Omental fat pad (tissue), 4 donors: ENCODE measurements around the gene PAX7. TPM values are rescaled to one million over a fixed set of nuclear protein-coding genes. Genes with fewer than 3 reads are reported as not detected.

Experiments used
- ATAC-seq: fragments of 150-250 bp; one replicate; pipeline ENCODE4 v1.9.1; 2016; ENCODE audit warnings: mild to moderate bottlenecking, moderate library complexity; ENCODE audit not compliant: low FRiP score
- DNase-seq: peaks from one replicate; pipeline ENCODE4 v3.0.0-alpha.2; 2019; ENCODE audit warnings: low spot score
- CTCF ChIP-seq, 3 donors: fragments of 450-650 bp; IDR thresholded peaks; one replicate each; pipeline ENCODE4 v1.5.1; 2016 to 2017; ENCODE audit warnings: antibody characterized with exemption in 3 of 3, mild to moderate bottlenecking in 3 of 3, moderate library complexity in 2 of 3
- total RNA-seq, 4 donors: library from RNA; depleted of rRNA; stranded (reverse); fragments of >200 nt; gene quantifications; one replicate each; pipeline ENCODE4 v1.1.0, GENCODE V29; 2016

Gene PAX7
- total RNA-seq, 4 donors from 2014 or later: not detected

- no peak for TF ChIP-seq CTCF (IDR thresholded peaks at IDR 0.05)
- ATAC-seq (no peak), DNase-seq (no peak)
Measured at GRCh38 chr1:18722270-18722669, 91.6 kb downstream of the PAX7 start.

- no peak for TF ChIP-seq CTCF (IDR thresholded peaks at IDR 0.05)
- DNase-seq: no peak
- no peak for ATAC-seq
Measured at GRCh38 chr1:18723206-18723605, 92.6 kb downstream of the PAX7 start.

- ATAC-seq: no peak
- TF ChIP-seq CTCF (IDR thresholded peaks at IDR 0.05): no peak
- DNase-seq: no peak
Measured at GRCh38 chr1:18723701-18724411, 93.2 kb downstream of the PAX7 start.

- DNase-seq (no peak), ATAC-seq (no peak)
- TF ChIP-seq CTCF (IDR thresholded peaks at IDR 0.05): no peak
Measured at GRCh38 chr1:18724801-18725200, 94.2 kb downstream of the PAX7 start.

- TF ChIP-seq CTCF (IDR thresholded peaks at IDR 0.05): no peak
- no peak for ATAC-seq
- no peak for DNase-seq
Measured at GRCh38 chr1:18725231-18725895, 94.7 kb downstream of the PAX7 start.

- ATAC-seq: no peak
- no peak for TF ChIP-seq CTCF (IDR thresholded peaks at IDR 0.05)
- no peak for DNase-seq
Measured at GRCh38 chr1:18726368-18726767, 95.7 kb downstream of the PAX7 start.

GRCh38 chr1:18727956-18728355 lies 97.3 kb downstream of the PAX7 start:
- TF ChIP-seq CTCF (IDR thresholded peaks at IDR 0.05): no peak
- DNase-seq (no peak), ATAC-seq (no peak)
